ENCODE data around the gene SLC25A22.

DNA sequence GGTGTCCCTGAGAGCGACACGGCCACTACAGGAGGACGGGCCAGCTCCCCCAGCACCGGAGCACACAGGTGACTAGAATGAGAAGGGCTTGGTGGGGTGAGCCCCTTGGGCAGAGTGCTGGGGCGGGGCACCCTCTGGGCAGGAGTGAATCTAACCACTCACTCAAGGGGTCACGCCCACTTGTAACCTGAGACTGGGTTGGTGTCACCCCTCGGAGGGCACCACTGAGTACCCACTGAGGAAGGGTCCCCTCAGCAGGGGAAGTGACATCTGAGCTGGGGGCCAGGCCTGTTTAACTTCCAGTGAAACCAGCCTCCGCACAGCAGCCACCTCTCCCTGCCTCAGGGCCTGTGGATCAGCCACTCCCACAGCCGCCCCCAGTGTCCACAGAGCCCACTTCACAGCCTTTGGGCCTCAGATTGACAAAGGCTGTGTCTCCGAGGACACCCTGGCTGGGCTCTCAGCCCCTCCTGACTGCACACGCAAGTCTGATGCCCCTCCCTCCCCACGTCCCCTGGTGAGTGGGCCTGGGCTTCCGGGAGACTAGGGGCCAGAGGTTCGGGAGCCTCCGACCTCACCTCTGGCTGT is 26.4 kb downstream of the SLC25A22 start:
- TF ChIP-seq YY1 (IDR thresholded peaks at IDR 0.05; ENCODE audit: low read depth): no peak
- TF ChIP-seq CEBPB (IDR thresholded peaks at IDR 0.05): no peak
- TF ChIP-seq EGR1 (IDR thresholded peaks at IDR 0.05): no peak
- TF ChIP-seq, protein P1, sequence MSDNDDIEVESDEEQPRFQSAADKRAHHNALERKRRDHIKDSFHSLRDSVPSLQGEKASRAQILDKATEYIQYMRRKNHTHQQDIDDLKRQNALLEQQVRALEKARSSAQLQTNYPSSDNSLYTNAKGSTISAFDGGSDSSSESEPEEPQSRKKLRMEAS (IDR thresholded peaks at IDR 0.05): no peak
- TF ChIP-seq FOXM1 (IDR thresholded peaks at IDR 0.05; ENCODE audit: borderline replicate concordance, low read depth): no peak
- TF ChIP-seq USF1 (IDR thresholded peaks at IDR 0.05): no peak
- TF ChIP-seq EP300 (IDR thresholded peaks at IDR 0.05; ENCODE audit: borderline replicate concordance): no peak
- no peak for TF ChIP-seq CREB1 (IDR thresholded peaks at IDR 0.05; ENCODE audit: low read depth)
- TF ChIP-seq TAF1 (IDR thresholded peaks at IDR 0.05; ENCODE audit: low read depth): no peak
- TF ChIP-seq REST (IDR thresholded peaks at IDR 0.05; ENCODE audit: low read depth): no peak
- no peak for TF ChIP-seq RAD21 (IDR thresholded peaks at IDR 0.05; ENCODE audit: low read depth)
